NCI-H526 (cell line): ENCODE results near the gene TRNAU1AP.
"Not testable (repeated sequence)": the region's sequence is repeated elsewhere in the genome, so short reads cannot be mapped to it uniquely, and the experiment has no call there.

Experiments used
- DNase-seq, 2 experiments: peaks; one replicate each; lab custom pipeline; 2025; lab: John Stamatoyannopoulos, UW

The TRNAU1AP gene

GRCh38 chr1:28577052-28577678 is 24.3 kb downstream of the TRNAU1AP start:
- no peak for DNase-seq

GRCh38 chr1:28577738-28578536 is 25.1 kb downstream of the TRNAU1AP start:
- DNase-seq, result no peak

- no peak for DNase-seq
Measured at GRCh38 chr1:28578696-28579218, 25.9 kb downstream of the TRNAU1AP start.

GRCh38 chr1:28579401-28579800 is 26.5 kb downstream of the TRNAU1AP start:
- no peak for DNase-seq

- DNase-seq, result peak; percentile 55 to 69
Measured at GRCh38 chr1:28580722-28581530, 28.0 kb downstream of the TRNAU1AP start.

- DNase-seq, result peak; percentile 83 to 97
Measured at GRCh38 chr1:28581531-28582247, 28.8 kb downstream of the TRNAU1AP start.

GRCh38 chr1:28582248-28582615 is 29.3 kb downstream of the TRNAU1AP start:
- peak; percentile 26 to 64 for DNase-seq

- not testable (repeated sequence) for DNase-seq
Measured at GRCh38 chr1:28586585-28587391, 33.9 kb downstream of the TRNAU1AP start.

GRCh38 chr1:28591708-28592320 is 38.9 kb downstream of the TRNAU1AP start, which contains the start of gene RAB42:
TSS of gene RAB42 (plus strand) at chr1:28592265. CDS start at chr1:28592512, 247 bp downstream.
- DNase-seq, result peak in 1 of 2 experiments; percentile 42

- peak in 1 of 2 experiments; percentile 35 for DNase-seq
Measured at GRCh38 chr1:28592321-28593071, 39.6 kb downstream of the TRNAU1AP start.

GRCh38 chr1:28593988-28594356 is 41.1 kb downstream of the TRNAU1AP start:
- DNase-seq, result not testable (repeated sequence)

GRCh38 chr1:28594686-28595411 is 42.0 kb downstream of the TRNAU1AP start:
- DNase-seq, result not testable (repeated sequence)

- no peak for DNase-seq
Measured at GRCh38 chr1:28595412-28596191, 42.7 kb downstream of the TRNAU1AP start.

GRCh38 chr1:28596276-28596675 is 43.4 kb downstream of the TRNAU1AP start:
- DNase-seq, result not testable (repeated sequence)

GRCh38 chr1:28601696-28602095 is 48.8 kb downstream of the TRNAU1AP start:
- DNase-seq, result no peak

- peak; percentile 22 to 62 for DNase-seq
Measured at GRCh38 chr1:28602536-28603439, 49.9 kb downstream of the TRNAU1AP start.

GRCh38 chr1:28604411-28604810 is 51.5 kb downstream of the TRNAU1AP start:
- DNase-seq, result no peak
